GM18873 (cell line): Measurements from ENCODE around the gene PIM1.
"Not testable (repeated sequence)": the region's sequence is repeated elsewhere in the genome, so short reads cannot be mapped to it uniquely, and the experiment has no call there.

Source experiments
- ATAC-seq: cut with Tn5 transposase; IDR thresholded peaks from one replicate; pipeline ENCODE4 v1.9.1; 2021; ENCODE audit warnings: mild to moderate bottlenecking, moderate library complexity, moderate number of reproducible peaks; ENCODE audit not compliant: unreplicated experiment, low FRiP score

Gene PIM1

GRCh38 chr6:37185949-37186720 lies 16.2 kb downstream of the PIM1 start:
- ATAC-seq: not testable (repeated sequence)

DNA sequence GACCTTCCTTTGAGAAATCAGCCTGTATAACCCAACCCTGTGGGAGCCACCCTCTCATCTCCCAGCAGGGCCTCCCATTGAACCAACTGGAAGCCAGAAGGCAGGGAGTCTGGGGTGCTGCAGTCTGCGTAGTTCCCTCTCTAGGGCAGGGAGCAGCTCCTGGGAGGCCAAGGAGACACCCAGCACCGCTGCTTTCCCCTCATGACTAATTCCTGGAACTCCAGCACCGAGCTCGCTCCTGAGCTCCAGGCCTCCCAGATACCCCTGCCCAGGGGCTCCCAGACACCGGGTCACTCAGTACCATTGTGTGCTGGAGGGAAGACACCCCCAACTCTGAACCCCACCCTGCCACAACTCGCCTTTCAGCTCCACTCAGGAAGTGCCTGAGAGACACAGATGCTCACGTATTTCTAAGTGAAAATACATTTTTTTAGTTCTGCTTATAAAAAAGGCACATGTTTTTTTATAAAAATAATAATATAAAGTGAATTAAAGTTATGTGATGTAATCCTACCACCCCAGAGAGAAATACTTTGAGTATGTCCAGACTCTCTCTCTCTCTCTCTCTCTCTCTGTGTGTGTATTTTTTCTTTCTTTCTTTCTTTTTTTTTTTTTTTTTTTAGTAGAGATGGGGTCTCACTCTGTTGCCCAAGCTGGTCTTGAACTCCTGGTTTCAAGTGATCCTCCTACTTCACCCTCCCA lies 17.5 kb downstream of the PIM1 start:
- ATAC-seq: no peak

DNA sequence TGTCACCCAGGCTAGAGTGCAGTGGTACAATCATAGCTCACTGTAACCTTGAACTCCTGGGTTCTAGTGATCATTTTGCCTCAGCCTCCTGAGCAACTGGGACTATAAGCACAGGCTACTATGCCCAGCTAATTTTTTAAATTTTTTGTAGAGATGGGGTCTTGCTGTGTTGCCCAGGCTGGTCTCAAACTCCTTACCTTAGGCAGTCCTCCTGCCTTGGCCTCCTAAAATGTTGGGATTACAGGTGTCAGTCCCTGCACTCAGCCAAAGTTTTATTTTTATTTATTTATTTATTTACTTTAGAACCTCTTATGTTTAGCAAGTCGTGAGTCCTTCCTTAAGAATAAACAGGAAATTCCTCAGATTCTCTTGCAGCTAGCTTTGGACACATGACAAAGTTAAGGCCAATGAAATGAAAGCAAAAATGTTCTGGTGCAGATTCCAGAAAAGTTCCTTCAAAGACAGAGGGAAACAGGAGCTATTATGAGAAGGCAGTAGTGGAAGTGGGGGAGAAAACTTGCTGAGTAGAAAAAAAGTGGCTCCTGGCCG lies 19.1 kb downstream of the PIM1 start:
- no peak for ATAC-seq

GRCh38 chr6:37190159-37190535 lies 20.2 kb downstream of the PIM1 start:
- no peak for ATAC-seq

DNA sequence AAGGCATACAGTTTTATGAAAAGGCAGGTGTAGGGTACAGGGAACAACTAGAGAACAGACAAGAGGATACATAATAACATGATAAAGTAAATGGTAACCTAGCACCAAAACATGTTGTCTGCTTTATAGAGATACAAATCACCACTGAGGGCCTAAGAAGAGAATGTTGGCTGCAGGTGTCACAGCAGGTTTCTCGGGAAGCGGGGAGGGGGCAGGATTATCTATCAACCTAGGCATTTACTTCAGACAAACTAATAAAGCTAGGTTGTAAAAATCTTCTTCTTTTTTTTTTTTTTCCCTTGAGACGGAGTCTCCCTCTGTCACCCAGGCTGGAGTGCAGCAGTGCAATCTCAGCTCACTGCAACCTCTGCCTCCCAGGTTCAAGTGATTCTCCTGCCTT lies 22.7 kb downstream of the PIM1 start:
- ATAC-seq: no peak

GRCh38 chr6:37194886-37195285 lies 24.9 kb downstream of the PIM1 start:
- not testable (repeated sequence) for ATAC-seq

DNA sequence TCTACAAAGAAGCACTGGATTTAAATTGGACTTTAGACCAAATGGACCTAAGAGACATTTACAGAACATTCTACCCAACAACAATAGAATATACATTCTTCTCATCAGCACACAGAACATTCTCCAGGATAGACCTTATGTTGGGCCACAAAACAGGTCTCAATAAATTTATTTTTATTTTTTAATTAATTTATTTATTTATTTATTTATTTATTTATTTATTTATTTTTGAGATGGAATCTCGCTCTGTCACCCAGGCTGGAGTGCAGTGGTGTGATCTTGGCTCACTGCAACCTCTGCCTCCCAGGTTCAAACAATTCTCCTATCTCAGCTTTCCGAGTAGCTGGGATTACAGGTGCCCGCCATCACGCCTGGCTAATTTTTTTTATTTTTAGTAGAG lies 26.5 kb downstream of the PIM1 start:
- ATAC-seq: not testable (repeated sequence)

DNA sequence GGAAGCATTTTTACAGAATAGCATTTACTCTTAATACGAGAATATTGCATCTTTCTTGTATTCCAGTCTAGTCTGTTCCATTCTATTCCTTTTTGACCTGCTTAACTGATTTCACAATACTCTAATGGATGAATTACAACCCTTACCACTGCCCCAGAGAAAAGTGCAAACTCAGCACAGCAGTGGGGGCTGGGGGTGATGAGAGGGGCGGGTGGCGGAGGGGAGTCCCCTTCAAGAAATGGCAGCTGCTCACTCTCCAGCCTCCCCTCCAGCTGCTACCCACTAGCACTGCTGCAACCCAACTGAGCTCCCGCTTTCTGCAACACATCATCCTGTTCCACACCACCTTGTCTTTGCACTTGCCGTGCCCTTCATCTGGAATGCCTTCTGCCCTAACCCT lies 30.1 kb downstream of the PIM1 start:
- ATAC-seq: no peak

DNA sequence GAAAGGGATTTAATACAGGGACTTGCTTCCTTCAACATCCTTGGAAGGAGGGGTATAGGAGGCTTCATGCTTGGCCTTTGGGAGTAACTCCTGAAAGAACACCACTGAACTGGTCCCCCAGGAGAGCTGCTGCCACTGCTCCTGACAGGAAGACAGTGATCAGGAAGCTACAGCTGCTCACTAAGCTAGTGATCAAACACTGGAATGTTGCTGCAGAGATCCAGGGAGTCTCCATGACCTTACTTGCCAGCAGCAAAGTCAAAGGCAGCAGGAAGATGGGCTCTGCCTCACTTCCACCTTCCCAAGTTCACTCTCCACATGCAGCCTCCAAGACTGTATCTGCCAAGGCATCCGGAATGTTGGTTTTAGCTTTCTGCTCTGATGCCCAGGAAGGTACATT lies 31.8 kb downstream of the PIM1 start:
- ATAC-seq: no peak

DNA sequence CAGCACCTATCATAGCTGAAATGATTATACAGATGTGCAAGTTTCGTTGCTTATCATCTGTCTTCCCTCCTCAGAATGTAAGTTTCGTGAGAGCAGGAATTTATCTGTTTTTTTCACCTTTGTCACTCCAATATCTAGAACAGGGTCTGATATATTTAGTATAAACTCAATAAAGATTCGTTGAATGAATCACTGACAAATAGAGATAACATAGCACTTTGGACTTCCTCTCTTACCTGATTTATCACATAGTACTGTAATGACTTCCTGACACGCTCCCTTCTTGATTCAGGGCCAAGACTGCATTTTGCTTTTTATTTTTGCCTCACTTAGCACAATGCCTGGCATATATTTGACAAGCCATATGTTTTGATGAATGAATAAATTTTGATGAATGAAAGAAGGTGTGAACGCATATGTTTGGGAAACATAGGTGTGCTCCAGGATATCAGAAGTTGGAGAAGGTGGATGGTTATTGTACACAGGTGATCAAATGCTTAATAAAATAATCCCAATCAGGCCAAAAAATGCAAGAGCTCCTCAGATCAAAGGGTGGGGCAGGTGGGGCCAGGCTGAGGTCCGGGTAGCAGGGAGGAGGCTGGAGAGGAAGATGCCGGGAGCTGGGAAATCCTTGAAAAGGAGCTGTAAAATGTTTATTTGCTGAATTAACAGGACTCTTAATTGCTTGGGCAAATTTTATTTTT lies 33.0 kb downstream of the PIM1 start:
- no peak for ATAC-seq

GRCh38 chr6:37204014-37204751 lies 34.2 kb downstream of the PIM1 start:
- ATAC-seq: no peak

DNA sequence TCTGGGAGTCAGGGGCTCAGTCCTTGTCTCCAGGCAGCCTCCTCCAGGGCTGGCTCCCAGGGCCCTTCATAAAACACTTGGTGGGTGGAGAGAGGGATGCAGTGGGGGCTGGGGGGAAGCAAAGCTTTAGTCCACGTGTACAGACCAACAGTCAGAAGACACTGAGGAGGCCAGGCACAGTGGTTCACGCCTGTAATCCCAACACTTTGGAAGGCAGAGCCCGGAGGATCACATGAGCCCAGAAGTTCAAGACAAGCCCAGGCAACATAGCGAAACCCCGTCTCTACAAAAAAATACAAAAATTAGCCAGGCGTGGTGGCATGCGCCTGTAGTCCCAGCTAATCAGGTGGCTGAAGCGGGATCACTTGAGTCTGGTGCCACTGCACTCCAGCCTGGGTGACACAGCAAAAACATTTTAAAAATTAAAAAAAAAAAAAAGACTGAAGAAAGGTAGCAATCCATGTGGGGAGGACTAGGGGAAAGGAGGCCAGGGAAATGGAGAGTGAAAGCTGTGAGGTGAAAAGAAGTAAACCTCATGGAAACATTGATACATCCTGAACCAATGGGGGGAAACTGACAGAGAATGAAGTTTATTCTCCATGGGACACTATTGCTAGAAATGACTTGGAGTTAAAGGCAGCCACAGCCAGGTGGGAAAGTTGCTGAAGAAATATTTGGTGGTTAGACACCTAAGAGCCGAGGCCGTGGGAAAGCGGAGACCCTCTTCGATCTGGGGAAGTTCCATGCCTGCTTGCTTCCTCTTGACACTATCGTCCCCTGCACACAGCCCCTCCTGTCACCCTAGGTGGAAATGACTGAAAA lies 35.4 kb downstream of the PIM1 start:
- no peak for ATAC-seq

DNA sequence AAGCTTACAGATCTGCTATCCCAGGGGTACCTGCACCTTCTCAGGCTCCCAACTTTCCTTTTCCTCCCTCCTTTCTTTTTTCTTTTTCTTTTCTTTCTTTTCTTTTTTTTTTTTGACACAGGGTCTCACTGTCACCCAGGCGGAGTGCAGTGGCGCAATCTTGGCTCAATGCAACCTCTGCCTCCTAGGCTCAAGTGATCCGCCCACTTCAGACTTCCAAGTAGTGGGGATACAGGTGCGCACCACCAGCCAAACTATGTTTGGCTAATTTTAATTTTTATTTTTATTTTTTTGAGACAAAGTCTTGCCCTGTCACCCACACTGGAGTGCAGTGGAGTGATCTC lies 36.0 kb downstream of the PIM1 start:
- ATAC-seq: no peak

DNA sequence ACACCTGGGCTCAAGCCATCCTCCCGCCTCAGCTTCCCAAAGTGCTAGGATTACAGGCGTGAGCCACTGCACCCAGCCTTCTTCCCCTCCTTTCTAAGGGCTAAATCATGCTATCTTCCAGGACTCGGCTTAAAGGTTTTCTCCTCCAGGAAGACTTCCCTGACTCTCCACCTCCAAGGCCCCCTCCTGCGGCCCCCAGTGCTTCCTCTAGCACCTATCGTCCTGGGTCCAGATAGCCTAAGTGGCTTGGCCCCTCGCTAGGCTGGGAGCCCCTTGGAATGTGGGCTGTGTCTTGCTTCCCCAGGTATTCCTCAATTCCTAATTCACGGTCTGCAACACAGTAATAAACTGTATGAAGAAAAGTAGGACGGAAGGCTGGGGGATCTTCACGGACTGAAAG lies 36.7 kb downstream of the PIM1 start:
- no peak for ATAC-seq

GRCh38 chr6:37207903-37208456 lies 38.0 kb downstream of the PIM1 start:
- ATAC-seq: no peak

- no peak for ATAC-seq
Measured at GRCh38 chr6:37208793-37209192, 38.8 kb downstream of the PIM1 start.

DNA sequence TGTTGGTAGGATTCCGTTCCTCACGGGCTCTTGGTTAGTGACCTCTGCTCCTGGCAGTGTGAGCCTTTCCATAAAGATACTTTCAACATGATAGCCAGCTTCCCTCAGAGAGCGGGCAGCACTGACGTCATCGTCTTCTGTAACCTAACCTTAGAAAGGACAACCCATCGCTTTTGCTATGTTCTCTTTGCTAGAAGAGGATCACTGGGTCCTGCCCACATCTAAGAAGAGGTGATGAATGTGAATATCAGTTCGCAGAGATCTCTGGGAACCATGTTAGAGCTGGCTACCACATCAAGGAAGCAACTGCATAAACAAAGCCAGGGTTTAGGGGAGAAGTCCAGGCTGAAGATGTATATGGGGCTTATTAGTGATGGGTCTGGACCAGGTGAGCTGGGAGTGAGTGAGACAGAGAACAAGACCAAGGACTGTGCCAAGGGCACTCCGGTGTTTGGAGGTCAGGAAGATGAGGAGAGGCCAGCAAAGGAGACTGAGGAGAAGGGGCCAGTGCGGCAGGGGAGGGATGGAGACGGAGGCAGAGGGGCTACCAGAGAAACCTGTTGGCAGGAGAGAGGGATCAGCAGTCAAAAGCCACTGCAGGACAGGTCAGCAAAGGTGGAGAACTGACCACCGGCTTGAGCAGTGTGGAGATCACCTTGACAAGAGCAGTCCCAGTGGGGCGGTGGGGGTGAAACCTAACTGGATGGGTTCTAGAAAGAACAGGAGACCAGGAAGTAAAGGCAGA lies 39.7 kb downstream of the PIM1 start:
- ATAC-seq: no peak

GRCh38 chr6:37210313-37210968 lies 40.5 kb downstream of the PIM1 start:
- ATAC-seq: no peak
